PC-3 (cell line): ENCODE measurements around the gene STXBP1.

ENCODE experiments used
- CTCF ChIP-seq: fragments of 300-600 bp; sonication (generic); conservative IDR thresholded peaks from 2 replicates; pipeline ENCODE4 v1.5.1; 2017; ENCODE audit warnings: antibody characterized with exemption, low read depth, mild to moderate bottlenecking, low read length
- EZH2 ChIP-seq: fragments of 300-600 bp; sonication (generic); IDR thresholded peaks from one replicate; pipeline ENCODE4 v1.6.1; 2017; ENCODE audit warnings: antibody characterized with exemption, mild to moderate bottlenecking, low read length; ENCODE audit not compliant: unreplicated experiment
- EZH2phosphoT487 ChIP-seq: fragments of 300-600 bp; sonication (generic); IDR thresholded peaks from 2 replicates; pipeline ENCODE4 v1.6.1; 2018; ENCODE audit warnings: mild to moderate bottlenecking, antibody characterized with exemption, low read length, borderline replicate concordance

- TF ChIP-seq EZH2phosphoT487: no peak
- no peak for TF ChIP-seq EZH2
- TF ChIP-seq CTCF: no peak
These were observed 116.7 kb downstream of the STXBP1 start for GRCh38 chr9:127728808-127729207.
